Central memory CD8-positive, alpha-beta T cell (primary cell): Measurements from ENCODE around the gene GPA33.

Experiments used
- ATAC-seq: fragments of 150-1000 bp; cut with Tn5 transposase; replicated peaks from 2 replicates; pipeline ENCODE4 v1.10.0; 2022; ENCODE audit warnings: mild to moderate bottlenecking, moderate FRiP score, moderate number of reproducible peaks; ENCODE audit not compliant: poor library complexity, severe bottlenecking; ENCODE audit errors: extremely low read depth
- DNase-seq, 2 donors: peaks; one replicate each; pipeline ENCODE4 v3.0.0; 2021; ENCODE audit warnings: low spot score in 2 of 2
- H3K27ac Mint-ChIP-seq: one replicate; pipeline ENCODE4 v1.8.0; 2022; ENCODE audit warnings: low read depth, mild to moderate bottlenecking, moderate library complexity, mixed read lengths
- H3K27me3 Mint-ChIP-seq: one replicate; pipeline ENCODE4 v1.8.0; 2022; ENCODE audit warnings: mixed read lengths
- H3K36me3 Mint-ChIP-seq: one replicate; pipeline ENCODE4 v1.8.0; 2022; ENCODE audit warnings: mild to moderate bottlenecking, moderate library complexity, mixed read lengths; ENCODE audit not compliant: insufficient read depth
- H3K4me1 Mint-ChIP-seq: one replicate; pipeline ENCODE4 v1.8.0; 2022; ENCODE audit warnings: mixed read lengths
- H3K4me3 Mint-ChIP-seq: one replicate; pipeline ENCODE4 v1.8.0; 2022; ENCODE audit warnings: mild to moderate bottlenecking, moderate library complexity, mixed read lengths
- H3K9me3 Mint-ChIP-seq: one replicate; pipeline ENCODE4 v1.8.0; 2022; ENCODE audit warnings: mixed read lengths

GPA33 gene

GRCh38 chr1:167013108-167013929, 76.9 kb downstream of the GPA33 start:
- no peak for ATAC-seq
- H3K36me3 Mint-ChIP-seq: no peaks in the 10 kb centered on the region
- H3K27ac Mint-ChIP-seq: no peak overlapping the region
- peaks cover 56% of the 10 kb centered on the region for H3K27me3 Mint-ChIP-seq
- H3K9me3 Mint-ChIP-seq: no peaks in the 10 kb centered on the region
- H3K4me1 Mint-ChIP-seq: no peaks in the 10 kb centered on the region
- H3K4me3 Mint-ChIP-seq: no peak overlapping the region
- no peak for DNase-seq

GRCh38 chr1:167012570-167012969, 77.6 kb downstream of the GPA33 start:
- Mint-ChIP-seq H3K4me1 (no peaks in the 10 kb centered on the region), H3K27me3 (peaks cover 63% of the 10 kb centered on the region), H3K9me3 (no peaks in the 10 kb centered on the region), H3K27ac (no peak overlapping the region), H3K36me3 (no peaks in the 10 kb centered on the region), H3K4me3 (no peak overlapping the region)
- DNase-seq (no peak), ATAC-seq (no peak)

- H3K27ac Mint-ChIP-seq: no peak overlapping the region
- DNase-seq (no peak), ATAC-seq (no peak)
- no peak overlapping the region for H3K4me3 Mint-ChIP-seq
- no peaks in the 10 kb centered on the region for H3K4me1 Mint-ChIP-seq
- no peaks in the 10 kb centered on the region for H3K9me3 Mint-ChIP-seq
- H3K27me3 Mint-ChIP-seq: peaks cover 63% of the 10 kb centered on the region
- no peaks in the 10 kb centered on the region for H3K36me3 Mint-ChIP-seq
These were observed 78.5 kb downstream of the GPA33 start for GRCh38 chr1:167011560-167012191.

- DNase-seq (no peak), ATAC-seq (no peak)
- H3K27ac Mint-ChIP-seq: no peak overlapping the region
- no peaks in the 10 kb centered on the region for H3K9me3 Mint-ChIP-seq
- H3K36me3 Mint-ChIP-seq: no peaks in the 10 kb centered on the region
- no peaks in the 10 kb centered on the region for H3K4me1 Mint-ChIP-seq
- H3K4me3 Mint-ChIP-seq: no peak overlapping the region
- H3K27me3 Mint-ChIP-seq: peaks cover 38% of the 10 kb centered on the region
These were observed 86.5 kb downstream of the GPA33 start for GRCh38 chr1:167003711-167004110.
